Ovary (tissue), 3 donors: Measurements from ENCODE around the gene KCNA2.

ENCODE experiments used
- EP300 ChIP-seq: sonication (generic); formaldehyde crosslinking; IDR thresholded peaks from one replicate; pipeline ENCODE4 v1.6.1; 2017; ENCODE audit warnings: antibody characterized with exemption
- POLR2A ChIP-seq: fragments of 450-650 bp; IDR thresholded peaks from one replicate; pipeline ENCODE4 v1.6.1; 2017; ENCODE audit warnings: antibody characterized with exemption, mild to moderate bottlenecking, moderate library complexity
- TF ChIP-seq, protein P1 (sequence below), 3 donors: fragments of 450-650 bp in 2 of 3; fragments of 200-600 bp in 1 of 3; IDR thresholded peaks; one replicate each; pipeline versions ENCODE4 v1.5.1 to v1.8.0; 2016 to 2022; ENCODE audit warnings: antibody characterized with exemption in 3 of 3, mild to moderate bottlenecking in 1 of 3
- donor health status: DM: no; HTN: no; CAD: no.

DNA sequence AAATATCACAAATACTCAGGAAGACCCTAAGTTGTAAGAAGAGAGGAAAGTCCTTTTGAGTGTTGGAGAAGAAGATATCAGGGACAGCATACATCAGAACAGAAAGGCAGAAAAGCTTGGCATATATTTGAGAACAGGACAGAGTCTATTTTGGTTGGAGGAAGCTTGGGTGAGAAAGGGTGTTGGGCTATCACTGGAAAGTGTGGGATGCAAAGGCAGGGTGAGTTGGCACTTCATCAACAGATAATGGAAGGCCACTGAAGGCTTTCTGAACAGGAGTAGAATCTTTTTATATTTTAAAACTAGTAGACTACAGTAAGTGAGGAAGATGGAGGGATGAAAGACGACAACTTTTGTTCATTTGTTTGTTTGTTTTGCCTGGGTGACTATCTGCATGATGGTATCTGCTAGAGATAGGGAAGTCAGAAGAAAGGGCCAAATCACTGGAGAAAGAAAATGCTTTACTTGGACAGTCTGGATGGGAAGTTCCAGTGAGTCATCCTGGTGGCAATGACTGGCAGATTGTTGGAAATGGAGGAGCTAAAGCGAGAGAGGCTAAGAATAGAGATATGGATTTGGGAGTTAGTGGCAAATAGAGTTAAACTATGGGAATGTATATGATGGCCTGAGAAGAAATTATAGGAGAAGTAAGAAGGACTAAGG lies 33.7 kb upstream of the KCNA2 start:
- TF ChIP-seq, protein P1, sequence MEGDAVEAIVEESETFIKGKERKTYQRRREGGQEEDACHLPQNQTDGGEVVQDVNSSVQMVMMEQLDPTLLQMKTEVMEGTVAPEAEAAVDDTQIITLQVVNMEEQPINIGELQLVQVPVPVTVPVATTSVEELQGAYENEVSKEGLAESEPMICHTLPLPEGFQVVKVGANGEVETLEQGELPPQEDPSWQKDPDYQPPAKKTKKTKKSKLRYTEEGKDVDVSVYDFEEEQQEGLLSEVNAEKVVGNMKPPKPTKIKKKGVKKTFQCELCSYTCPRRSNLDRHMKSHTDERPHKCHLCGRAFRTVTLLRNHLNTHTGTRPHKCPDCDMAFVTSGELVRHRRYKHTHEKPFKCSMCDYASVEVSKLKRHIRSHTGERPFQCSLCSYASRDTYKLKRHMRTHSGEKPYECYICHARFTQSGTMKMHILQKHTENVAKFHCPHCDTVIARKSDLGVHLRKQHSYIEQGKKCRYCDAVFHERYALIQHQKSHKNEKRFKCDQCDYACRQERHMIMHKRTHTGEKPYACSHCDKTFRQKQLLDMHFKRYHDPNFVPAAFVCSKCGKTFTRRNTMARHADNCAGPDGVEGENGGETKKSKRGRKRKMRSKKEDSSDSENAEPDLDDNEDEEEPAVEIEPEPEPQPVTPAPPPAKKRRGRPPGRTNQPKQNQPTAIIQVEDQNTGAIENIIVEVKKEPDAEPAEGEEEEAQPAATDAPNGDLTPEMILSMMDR (IDR thresholded peaks at IDR 0.05) = no peak
- no peak for TF ChIP-seq POLR2A
- TF ChIP-seq EP300 = no peak
